Stimulated activated CD8-positive, alpha-beta memory T cell treated with anti-CD3 and anti-CD28 coated beads, Interleukin-7, amount 100 ng/mL, for 24 hours (primary cell): ENCODE results near the gene RBFA.
"Not testable (repeated sequence)": the region's sequence is repeated elsewhere in the genome, so short reads cannot be mapped to it uniquely, and the experiment has no call there.

ENCODE experiments used
- DNase-seq: peaks from one replicate; pipeline ENCODE4 v3.0.0-alpha.2; 2020; ENCODE audit warnings: low read depth

RBFA gene, protein sequence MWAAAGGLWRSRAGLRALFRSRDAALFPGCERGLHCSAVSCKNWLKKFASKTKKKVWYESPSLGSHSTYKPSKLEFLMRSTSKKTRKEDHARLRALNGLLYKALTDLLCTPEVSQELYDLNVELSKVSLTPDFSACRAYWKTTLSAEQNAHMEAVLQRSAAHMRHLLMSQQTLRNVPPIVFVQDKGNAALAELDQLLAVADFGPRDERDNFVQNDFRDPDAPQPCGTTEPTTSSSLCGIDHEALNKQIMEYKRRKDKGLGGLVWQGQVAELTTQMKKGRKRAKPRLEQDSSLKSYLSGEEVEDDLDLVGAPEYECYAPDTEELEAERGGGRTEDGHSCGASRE

DNA sequence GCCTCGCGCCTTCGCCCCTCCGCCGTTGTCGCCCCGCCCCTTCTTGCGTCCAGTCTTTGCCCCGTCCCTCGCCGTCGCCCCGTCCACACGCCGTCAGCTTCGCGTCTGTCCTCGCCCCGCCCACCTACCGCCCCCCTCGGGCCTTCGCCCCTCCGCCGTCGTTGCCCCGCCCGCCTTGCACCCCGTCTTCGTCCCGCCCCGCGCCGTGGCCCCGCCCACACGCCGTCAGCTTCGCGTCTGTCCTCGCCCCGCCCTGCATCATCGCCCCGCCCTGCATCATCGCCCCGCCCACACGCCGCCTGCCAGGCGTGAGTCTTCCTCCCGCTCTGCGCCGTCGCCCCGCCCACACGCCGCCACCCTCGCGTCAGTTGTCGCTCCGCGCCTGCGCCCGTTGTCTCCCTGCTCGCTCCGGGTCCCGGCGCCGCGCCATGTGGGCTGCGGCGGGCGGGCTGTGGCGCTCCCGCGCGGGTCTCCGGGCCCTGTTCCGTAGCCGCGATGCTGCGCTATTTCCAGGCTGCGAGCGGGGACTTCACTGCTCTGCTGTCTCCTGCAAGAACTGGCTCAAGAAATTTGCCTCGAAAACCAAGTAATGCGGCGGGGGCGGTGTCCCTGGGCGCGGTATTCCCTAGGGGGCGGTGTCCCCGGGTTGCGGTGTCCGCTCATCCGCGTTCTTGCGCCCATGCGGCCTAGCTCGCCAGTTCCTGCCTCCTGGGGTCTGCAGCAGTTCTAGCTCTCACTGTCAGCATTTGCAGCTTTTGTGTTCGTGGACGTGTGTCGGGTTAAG is at the start of gene RBFA:
Gene RBFA (plus strand): TSS at position 367 of the 784 bp plus-strand sequence. CDS start 62 bp downstream, at position 429.
- DNase-seq = peak; percentile 100

DNA sequence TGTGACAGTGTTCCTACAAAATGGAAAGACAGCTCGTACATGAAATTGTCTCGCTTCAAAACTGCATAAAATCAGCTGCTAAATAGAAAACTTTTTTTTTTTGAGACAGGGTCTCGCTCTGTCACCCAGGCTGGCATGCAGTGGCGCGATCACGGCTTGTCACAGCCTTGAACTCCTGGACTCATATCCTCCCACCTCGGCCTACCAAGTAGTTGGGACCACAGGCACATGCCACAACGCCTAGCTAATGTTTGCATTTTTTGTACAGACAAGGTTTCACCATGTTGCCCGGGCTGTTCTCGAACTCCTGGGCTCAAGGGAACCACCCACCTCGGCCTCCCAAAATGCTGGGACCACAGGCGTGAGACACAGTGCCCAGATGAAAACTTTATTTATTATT is 49.1 kb upstream of the RBFA start:
- DNase-seq = no peak

DNA sequence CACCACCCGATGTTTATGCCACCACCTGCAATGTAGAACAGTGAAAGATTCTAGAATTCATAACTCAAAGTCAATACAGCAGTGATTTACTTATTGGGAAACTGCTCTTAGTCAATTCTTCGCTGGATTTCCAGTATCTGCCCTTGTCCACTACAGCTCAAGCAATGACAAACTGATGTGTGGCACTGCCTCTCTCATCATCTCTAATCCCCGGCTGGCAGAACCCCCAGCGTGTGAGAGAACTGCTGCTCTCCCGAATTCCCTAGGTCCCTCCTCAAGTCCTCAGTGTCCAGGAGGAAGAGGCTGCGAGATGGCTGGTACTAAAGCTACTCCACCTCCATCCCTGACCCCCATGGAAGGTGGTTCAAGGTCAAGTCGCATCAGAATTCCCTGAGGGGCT is 47.5 kb upstream of the RBFA start:
- DNase-seq = no peak

DNA sequence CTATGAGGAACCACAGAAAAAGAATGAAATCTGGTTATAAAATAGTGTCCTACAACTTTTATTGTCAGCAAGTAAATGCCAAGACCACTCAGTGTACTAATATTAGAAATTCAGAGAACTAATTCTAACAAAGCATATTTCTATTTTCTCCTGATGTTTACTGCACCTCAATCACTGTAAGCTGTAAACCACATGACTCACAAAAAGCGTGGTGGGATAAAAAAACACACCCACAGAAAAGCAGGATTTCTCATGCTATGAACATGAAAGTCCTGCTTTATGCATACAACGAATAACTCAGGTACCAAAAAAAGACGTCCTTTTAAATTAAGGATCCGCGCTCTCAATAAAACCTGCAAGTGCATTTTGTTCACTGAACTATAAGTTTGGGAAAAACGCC is 46.7 kb upstream of the RBFA start:
- DNase-seq = no peak

DNA sequence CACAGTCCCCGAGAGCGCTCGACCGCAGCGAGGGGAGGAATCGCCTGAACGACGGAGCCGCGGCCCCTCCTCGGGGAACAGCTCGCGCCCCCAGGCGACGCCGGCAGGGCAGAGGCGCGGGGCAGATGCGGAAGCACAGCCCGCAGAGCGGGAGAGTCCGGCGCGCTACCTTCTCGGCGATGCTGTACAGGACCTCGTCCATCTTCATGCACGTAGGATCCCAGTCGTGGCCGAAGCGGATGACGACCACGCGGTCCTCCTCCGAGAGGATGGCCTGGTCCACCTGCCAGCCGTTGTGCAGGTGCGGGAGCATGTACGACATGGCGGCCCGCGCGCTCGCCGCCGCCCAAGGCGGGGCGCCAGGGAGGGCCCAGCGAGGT is 46.2 kb upstream of the RBFA start:
- DNase-seq = peak; percentile 25

DNA sequence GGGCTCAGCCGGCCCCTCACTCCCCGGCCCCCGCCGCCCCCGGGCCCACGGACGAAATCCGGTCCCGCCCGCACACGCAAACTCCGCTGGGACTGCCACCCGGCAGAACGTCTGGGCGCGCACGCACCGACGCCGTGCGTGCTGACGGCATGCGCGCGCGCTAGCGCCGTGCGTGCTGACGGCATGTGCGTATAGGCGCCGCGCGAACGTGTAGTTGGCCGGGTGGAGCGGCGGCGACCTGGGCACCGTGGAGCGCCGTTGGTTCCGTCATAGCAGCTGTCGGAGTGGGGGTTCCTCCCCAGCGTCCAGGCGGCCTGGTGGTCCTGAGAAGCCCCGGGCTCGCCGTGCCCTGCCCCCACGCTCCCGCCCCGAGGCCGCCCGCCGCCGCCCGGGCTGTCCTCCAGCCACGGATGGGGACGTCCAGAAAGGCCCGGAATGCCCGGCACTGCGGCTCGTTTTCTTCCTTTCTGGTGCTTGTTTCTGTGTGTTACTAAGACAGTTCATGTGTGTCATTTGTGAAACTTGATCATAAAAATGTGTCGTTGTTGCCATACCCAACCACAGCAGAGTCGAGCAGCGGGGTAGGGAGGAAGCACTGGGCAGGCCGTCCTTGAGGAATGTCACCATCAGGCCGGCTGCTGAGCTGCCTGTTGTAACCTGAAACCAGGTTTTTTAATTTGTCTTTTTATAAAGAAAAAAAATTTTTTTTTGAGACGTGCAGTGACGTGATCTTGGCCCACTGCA is 45.6 kb upstream of the RBFA start, which contains the start of gene TXNL4A:
Gene TXNL4A (minus strand): TSS at position 113 of the 744 bp plus-strand sequence. CDS start 171 bp downstream, outside the sequence.
- DNase-seq = peak; percentile 69

DNA sequence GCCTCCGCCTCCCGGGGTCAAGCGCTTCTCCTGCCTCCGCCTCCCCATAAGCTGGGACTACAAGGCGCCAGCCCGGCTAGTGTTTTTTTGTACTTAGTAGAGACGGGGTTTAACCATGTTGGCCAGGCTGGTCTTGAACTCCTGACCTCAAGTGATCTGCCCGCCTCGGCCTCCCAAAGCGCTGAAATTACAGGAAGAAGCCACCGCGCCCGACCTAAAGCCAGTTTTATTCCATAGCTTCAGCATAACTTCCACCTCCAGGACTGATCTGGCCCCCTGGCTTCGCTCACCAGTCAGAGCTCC is 45.1 kb upstream of the RBFA start:
- DNase-seq = no peak

DNA sequence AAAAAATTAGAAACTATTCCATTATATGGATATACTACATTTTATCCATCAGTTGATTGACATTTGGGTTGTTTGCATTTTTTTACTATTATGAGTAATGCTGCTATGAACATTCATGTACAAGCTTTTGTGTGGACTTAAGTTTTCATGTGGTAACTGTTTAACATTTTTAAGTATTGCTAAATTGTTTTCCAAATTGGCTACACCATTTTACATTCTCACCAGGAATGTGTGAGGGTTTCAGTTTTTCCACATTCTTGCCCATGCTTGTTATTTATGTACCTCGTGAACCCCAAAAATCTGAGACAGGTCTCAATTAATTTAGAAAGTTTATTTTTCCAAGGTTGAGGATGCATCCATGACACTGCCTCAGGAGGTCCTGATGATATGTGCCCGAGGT is 42.7 kb upstream of the RBFA start:
- no peak for DNase-seq

DNA sequence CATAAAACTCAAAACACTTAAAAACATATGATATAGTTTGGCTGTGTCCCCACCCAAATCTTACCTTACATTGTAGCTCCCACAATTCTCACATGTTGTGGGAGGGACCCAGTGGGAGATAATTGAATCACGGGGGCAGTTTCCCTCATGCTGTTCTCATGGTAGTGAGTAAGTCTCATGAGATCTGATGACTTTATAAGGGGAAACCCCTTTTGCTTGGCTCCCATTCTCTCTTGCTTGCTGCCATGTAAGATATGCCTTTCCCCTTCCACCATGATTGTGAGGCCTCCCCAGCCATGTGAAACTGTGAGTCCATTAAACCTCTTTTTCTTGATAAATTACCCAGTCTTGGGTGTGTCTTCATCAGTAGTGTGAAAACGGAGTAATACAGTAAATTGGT is 34.5 kb upstream of the RBFA start:
- not testable (repeated sequence) for DNase-seq

DNA sequence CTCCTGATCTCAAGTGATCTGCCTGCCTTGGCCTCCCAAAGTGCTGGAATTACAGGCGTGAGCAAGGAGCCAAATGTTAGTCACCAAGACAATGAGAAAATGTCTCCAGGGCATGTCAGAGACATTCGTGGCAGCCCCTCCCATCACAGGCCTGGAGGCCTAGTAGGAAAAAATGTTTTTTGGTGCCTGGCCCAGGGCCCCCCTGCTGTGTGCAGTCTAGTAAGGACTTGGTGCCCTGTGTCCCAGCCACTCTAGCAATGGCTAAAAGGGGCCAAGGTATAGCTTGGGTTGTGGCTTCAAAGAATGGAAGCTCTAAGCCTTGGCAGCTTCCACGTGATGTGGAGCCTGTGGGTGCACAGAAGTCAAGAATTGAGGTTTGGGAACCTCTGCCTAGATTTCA is 33.4 kb upstream of the RBFA start:
- DNase-seq = no peak

DNA sequence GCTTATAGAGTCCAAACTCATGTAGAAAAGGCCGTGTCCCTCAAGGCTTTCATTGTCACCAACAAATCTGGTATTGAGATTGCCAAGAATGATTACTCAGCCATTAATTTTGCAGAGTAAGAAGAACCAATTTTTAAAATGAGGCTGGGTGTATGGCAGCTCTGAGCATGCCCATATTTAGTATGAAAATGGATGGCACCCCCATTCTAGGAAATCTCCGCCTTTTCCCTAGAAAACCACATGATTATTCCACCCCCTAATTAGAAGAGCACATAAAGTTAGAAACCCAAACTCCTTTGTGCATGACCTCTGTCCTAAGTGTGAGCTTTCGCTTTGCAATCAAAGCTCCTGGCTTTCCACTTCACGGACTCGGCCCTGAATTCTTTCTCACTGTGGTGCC is 31.8 kb upstream of the RBFA start:
- DNase-seq = no peak

DNA sequence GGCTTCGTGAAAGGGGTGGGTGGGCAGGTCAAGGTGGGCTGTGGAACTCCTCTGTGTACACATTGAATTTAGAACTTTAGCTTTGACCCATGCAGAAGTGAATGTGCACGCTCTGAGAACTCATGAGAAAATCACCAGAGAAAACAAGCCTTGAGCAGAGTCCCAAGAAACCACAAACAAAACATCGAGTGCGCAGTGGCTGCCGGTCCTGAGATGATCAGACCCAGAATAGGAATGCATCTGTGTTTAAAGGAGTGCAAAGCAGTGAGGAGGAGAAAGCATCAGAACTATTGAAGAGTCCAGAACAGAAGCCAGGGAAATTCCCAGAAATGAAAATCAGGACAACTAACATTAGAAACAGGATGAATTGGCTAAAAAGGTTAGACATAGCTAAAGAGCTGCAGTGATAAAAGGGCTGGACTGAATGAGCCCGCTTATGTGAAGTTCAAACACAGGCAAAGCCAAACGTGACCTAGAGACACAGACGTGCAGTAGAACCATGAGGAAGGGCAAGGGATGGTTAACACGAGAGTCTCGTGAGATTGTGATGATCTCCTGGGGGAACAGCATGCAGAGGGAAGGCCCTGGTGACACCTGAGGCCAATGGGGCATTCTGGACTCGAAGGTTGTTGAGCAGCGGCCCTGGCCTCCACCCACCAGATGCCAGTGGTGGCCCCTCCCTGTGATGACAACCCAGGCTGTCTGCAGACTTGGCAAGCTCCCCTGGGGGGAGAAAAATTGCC is 29.5 kb upstream of the RBFA start:
- no peak for DNase-seq

DNA sequence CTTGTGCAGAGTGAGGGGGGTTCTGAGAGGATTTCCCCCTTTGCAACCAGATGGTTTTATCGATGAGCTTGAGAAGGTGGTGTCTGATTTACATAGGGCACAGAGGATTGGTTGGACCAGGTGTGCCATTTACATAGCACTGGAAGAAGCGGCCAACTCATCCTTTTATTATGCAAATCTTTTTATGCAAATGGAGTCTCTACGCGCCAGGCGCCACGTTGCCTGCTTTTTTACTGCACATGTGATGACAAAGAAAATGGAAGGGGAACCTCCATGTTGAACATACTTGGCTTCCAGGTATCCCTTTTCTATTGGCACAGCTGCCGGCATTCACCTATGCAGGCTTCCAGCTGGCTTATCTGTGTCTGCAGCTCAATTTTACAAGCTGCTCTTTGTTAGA is 27.5 kb upstream of the RBFA start:
- DNase-seq = no peak

DNA sequence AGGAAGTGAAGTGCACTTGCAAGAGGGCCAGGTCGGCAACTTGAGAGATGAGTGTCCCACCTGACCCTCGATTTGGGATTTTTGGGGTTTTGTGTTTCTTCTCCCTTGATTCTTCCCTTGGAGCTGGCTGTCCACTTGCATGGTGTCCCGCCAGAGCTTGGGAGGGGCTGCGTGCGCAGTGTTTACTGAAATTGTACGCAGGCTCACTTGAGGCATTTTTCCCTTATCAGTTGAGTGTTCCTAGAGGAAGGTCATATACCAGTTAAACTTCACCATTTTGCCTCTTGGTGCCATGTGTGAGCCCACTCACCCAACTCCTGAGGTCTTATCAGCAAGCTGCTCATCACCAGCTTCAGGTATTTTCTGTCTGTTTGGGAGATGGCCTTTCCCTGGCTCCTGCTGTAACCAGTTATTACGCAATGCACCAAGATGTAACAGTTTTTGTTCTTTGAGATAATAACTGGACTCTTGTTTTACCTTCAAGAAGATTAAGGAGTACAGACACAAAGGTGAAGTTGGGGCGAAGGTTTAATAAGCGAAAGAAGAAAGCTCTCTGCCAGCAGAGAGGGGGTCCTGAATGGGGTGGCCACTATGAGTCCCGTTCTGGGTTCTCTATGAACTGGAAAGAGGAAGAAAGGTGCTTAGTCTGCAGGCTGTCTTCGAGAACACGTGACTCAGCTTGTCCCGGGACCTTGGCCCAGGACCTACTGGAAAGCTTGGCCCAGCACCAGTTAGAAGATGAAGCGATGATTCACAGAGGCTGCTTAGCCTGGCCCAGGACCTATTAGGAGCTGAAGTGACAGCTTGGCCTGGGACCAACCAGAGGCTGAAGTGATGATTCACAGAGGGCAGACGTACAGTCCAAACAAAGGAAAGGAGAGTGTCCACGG is 24.3 kb upstream of the RBFA start:
- DNase-seq = no peak

DNA sequence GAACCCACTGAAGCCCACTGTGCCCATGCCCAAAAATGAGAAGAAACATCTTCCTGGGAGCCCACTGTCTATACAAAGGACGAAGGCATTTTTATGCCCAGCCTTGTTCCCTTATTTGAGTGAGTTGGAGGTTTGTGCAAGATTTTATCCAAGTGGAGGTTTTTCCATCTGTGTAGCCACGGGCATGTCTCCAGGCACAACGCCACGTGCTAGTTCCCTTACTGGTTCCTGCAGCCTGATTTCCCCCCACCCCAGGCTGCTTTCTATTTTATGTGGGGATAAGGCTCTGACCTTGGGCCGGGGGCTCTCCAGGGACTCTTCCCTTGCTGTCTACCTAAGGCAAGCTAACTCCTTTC is 23.7 kb upstream of the RBFA start:
- DNase-seq = no peak

DNA sequence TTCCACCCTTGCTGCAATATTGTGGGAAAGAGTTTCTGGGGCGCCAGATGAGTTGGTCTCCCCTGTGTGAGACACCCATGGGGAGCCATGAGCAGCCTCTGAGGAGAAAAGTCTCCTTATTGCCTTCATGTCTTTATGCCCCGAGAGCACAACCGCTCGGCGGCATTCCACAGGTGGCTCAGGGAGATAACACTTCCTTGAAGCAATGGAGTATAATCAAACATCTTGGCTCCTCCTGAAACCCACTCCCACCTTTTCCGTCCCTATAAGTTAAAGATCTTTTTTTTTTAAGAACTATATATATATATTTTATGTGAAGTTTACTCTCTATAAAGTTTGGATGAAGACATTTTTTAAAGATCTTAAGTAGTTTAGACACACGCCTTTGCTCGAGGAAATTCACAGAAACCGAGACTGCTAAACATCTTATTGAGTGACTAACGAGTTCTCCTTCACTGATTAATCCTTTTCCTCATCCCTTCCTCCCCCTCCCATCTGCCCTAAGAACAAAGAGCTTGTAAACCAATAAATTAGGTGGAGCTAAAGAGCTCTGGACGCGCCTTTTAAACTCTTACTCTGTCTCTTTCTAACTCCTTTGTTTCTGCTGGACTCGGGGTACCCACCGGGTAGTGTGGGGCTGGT is 22.6 kb upstream of the RBFA start:
- DNase-seq = not testable (repeated sequence)

DNA sequence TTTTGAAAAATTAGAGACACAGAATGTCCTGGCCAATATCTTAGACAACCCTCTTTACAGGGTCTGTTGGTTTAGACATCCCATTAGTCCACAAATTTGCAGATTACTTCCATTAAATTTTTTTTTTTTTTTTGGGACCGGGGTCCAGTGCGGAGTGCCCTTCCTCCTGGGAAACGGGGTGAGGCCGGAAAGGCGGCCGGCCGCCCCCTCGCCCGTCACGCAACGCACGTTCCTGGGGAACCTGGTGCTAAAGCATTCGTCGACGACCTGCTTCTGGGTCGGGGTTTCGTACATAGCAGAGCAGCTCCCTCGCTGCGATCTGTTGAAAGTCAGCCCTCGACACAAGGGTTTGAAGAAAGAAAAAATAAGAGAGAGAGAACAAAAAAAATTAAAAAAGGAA is 21.5 kb upstream of the RBFA start:
- DNase-seq = no peak

DNA sequence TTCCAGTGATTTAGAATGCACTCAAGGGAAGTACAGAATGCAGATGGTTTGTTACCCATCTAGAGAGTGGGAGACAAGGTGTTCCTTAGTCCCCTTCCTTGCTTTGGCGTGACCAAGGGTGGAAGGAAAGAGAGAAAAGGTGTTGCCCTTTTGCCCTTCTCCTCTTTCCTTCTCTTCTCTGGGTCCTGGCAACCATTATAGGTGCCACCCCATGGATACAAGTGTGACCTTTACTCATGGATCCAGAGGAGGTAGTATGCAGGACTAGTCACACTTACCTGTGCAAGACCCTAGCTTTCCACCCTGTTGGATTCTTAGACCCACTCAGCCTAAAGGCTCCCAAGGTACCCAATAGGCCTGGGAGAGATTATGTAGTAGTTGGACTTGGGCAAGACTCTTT is 11.6 kb upstream of the RBFA start:
- DNase-seq = no peak

DNA sequence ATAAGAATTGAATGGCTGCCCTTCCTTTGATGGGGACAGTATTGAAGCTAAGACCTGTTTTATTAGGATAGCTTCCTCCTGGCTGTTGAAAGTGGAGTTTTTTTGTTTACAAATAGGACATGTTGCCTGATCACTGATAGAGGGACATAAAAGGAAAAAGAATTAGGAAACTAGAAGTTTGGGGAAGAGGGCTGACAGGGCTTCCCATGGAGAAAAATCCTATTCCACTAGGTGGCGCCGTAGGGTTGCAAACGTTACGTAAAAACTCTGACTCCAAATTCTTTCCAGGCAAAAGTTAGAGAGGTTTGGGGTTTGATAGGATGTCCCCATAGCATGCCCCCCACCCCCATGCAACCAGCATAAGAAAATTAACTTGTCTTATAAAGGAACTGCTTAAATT is 11.1 kb upstream of the RBFA start:
- DNase-seq = no peak

DNA sequence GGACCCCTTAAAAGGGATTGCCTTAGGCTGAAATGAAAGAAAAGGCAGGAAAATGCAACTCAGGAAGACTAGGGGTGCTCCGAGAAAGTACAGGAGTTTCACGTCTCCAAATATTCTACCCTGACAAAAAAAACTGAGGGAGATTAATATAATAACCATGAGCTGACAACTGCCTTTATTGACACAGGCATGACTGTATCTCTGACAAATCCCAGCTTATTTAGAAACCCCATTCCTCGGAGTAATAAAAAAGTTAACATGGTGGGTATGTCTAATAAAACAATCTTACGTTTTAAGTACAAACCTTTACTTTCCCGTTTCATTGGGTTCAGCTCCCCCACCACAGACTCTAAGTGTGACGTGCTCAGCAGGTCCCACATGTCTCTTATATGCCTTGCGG is 7.9 kb upstream of the RBFA start:
- DNase-seq = no peak

DNA sequence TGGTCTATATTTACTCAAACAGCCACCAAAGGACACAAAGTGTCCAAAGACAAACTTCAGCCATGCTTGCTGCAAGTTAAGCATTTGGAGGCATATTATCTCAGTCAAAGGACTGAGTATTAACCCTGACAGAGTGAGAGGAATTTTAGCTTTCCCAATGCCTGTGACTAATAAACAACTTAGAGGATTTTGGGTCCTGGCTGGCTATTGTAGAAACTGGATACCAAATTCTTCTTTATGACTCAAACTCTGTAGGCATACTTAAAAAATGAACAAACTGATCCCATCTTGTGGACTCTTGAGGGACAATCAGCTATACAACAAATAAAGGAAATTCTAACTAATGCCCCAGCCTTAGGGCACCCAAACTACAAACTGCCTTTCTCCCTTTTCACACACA is 6.5 kb upstream of the RBFA start:
- DNase-seq = not testable (repeated sequence)
